ENCODE results near the gene CORO1C.

GRCh38 chr12:108677381-108677780, 53.9 kb downstream of the CORO1C start:
- TF ChIP-seq CTCF (conservative IDR thresholded peaks at IDR 0.05; ENCODE audit: low read depth, low read length) (no peak), EZH2 (IDR thresholded peaks at IDR 0.05; ENCODE audit: borderline replicate concordance, low read depth, low read length, poor library complexity, severe bottlenecking) (no peak)
